ENCODE data around the gene RNF208. TPM values are rescaled to one million over a fixed set of nuclear protein-coding genes. Genes with fewer than 3 reads are reported as not detected.

The RNF208 gene
- total RNA-seq, 2 donors from 2014 or later = 15.6 to 18.1 TPM

GRCh38 chr9:137188086-137188489 lies 34.0 kb downstream of the RNF208 start:
- DNase-seq (no peak), ATAC-seq (no peak)
- intact Hi-C loops (cut with DNase I) = loop anchor here in 1 of 2 donors (10.0 kb wide), 1 partner anchor 63 kb away; no protein-coding TSS in a partner anchor

GRCh38 chr9:137187386-137187785 lies 34.7 kb downstream of the RNF208 start:
- intact Hi-C loops (cut with DNase I) = loop anchor here in 1 of 2 donors (10.0 kb wide), 1 partner anchor 63 kb away; no protein-coding TSS in a partner anchor
- ATAC-seq (no peak), DNase-seq (no peak)

- DNase-seq = no peak
- intact Hi-C loops (cut with DNase I) = loop anchor here in 1 of 2 donors (10.0 kb wide), 1 partner anchor 62 kb away; no protein-coding TSS in a partner anchor
- ATAC-seq = no peak
Measured at GRCh38 chr9:137186385-137186784, 35.7 kb downstream of the RNF208 start.

- no peak for ATAC-seq
- no peak for DNase-seq
- intact Hi-C loops (cut with DNase I) = loop anchor here in 1 of 2 donors (10.0 kb wide), 1 partner anchor 61 kb away; no protein-coding TSS in a partner anchor
Measured at GRCh38 chr9:137185921-137186320, 36.1 kb downstream of the RNF208 start.

- no peak for DNase-seq
- intact Hi-C loops (cut with DNase I) = loop anchor here in 1 of 2 donors (10.0 kb wide), 1 partner anchor 60 kb away; no protein-coding TSS in a partner anchor
- ATAC-seq = no peak
Measured at GRCh38 chr9:137184881-137185660, 37.0 kb downstream of the RNF208 start.

GRCh38 chr9:137183980-137184595 lies 38.0 kb downstream of the RNF208 start:
- no peak for DNase-seq
- intact Hi-C loops (cut with DNase I) = loop anchor here in 1 of 2 donors (10.0 kb wide), 1 partner anchor 59 kb away; no protein-coding TSS in a partner anchor
- no peak for ATAC-seq

GRCh38 chr9:137182836-137183235 lies 39.2 kb downstream of the RNF208 start:
- no peak for ATAC-seq
- intact Hi-C loops (cut with DNase I) = loop anchor here in 1 of 2 donors (10.0 kb wide), 1 partner anchor 58 kb away; no protein-coding TSS in a partner anchor

GRCh38 chr9:137181680-137182079 lies 40.4 kb downstream of the RNF208 start:
- DNase-seq = no peak
- intact Hi-C loops (cut with DNase I) = loop anchor here in 1 of 2 donors (10.0 kb wide), 1 partner anchor 57 kb away; no protein-coding TSS in a partner anchor
- ATAC-seq = no peak

More at GRCh38 chr9:137182836-137183235, 39.2 kb downstream of the RNF208 start:
- no peak for DNase-seq

- DNase-seq (no peak), ATAC-seq (no peak)
- intact Hi-C loops (cut with DNase I) = loop anchor here in 1 of 2 donors (10.0 kb wide), 1 partner anchor 56 kb away; no protein-coding TSS in a partner anchor
Measured at GRCh38 chr9:137180491-137180890, 41.5 kb downstream of the RNF208 start.

GRCh38 chr9:137179761-137180160 lies 42.3 kb downstream of the RNF208 start:
- no peak for DNase-seq
- no peak for ATAC-seq
- intact Hi-C loops (cut with DNase I) = loop anchor here in 1 of 2 donors (10.0 kb wide), 1 partner anchor 55 kb away; no protein-coding TSS in a partner anchor

- ATAC-seq (no peak), DNase-seq (no peak)
Measured at GRCh38 chr9:137178939-137179630, 43.0 kb downstream of the RNF208 start.

GRCh38 chr9:137178201-137178938 lies 43.7 kb downstream of the RNF208 start:
- intact Hi-C loops (cut with DNase I) = no loop called here
- DNase-seq (no peak), ATAC-seq (no peak)

More at GRCh38 chr9:137178939-137179630, 43.0 kb downstream of the RNF208 start:
- intact Hi-C loops (cut with DNase I) = no loop called here

GRCh38 chr9:137176302-137177182 lies 45.5 kb downstream of the RNF208 start:
- no peak for DNase-seq
- intact Hi-C loops (cut with DNase I) = no loop called here
- ATAC-seq = peak in 1 of 2 donors; percentile 19

GRCh38 chr9:137175345-137175961 lies 46.6 kb downstream of the RNF208 start:
- no peak for ATAC-seq
- intact Hi-C loops (cut with DNase I) = no loop called here
- no peak for DNase-seq

- intact Hi-C loops (cut with DNase I) = no loop called here
- DNase-seq (no peak), ATAC-seq (no peak)
Measured at GRCh38 chr9:137174722-137175293, 47.2 kb downstream of the RNF208 start.

- intact Hi-C loops (cut with DNase I) = no loop called here
- DNase-seq = no peak
- no peak for ATAC-seq
Measured at GRCh38 chr9:137173796-137174664, 48.0 kb downstream of the RNF208 start.
